ENCODE measurements around the gene ZNF787.

- no peak for TF ChIP-seq CTCF (IDR thresholded peaks at IDR 0.05)
- TF ChIP-seq POLR2AphosphoS5 (IDR thresholded peaks at IDR 0.05; ENCODE audit: low read depth, low read length): no peak
Observed at GRCh38 chr19:56101746-56102535, 19.2 kb downstream of the ZNF787 start.

Data from Panc1 (cell line).